NAMALWA (cell line): Measurements from ENCODE around the gene GPBAR1.
A peak's percentile ranks its signal among the peaks of the same experiment; 100 is the strongest.

Source experiments
- DNase-seq: peaks from one replicate; pipeline ENCODE4 v3.0.0-alpha.2; 2015; ENCODE audit warnings: low spot score

The GPBAR1 gene

GRCh38 chr2:218244665-218245064, 16.1 kb upstream of the GPBAR1 start:
- no peak for DNase-seq

DNA sequence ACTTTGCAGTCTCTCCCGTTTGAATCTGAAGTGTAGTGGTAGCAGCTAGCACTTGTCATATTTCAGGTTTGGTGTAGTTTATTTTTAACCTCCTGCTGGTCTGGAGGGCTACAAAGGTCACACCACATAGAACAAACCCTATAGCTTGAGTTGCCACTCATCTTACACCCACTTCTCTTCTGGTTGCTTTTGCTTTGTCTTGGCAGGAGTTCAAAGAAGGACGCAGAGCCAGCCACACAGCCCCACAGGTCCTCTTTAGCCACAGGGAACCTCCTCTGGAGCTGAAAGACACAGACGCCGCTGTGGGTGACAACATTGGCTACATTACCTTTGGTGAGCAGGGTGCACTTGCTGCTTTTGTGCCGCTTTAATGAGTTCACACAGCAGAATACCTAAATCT, 15.6 kb upstream of the GPBAR1 start:
- DNase-seq, result no peak

DNA sequence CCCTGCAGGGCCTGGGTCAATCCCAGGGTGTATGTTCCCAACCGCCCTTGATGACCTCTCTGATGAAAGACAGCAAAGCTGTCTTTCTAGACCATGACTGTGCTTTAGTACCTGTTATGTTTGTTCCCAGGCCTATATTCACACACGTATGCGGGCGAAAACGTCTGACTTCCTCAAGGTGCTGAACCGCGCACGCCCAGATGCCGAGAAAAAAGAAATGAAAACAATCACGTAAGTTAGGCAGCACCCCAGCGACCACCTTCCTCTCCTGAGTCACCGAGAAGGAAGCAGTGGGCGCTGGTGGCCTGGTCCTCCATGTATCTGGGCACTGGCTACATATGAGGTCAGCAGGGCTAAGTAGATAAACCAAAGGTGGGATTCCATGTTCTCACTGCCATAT, 11.1 kb upstream of the GPBAR1 start:
- DNase-seq, result no peak

DNA sequence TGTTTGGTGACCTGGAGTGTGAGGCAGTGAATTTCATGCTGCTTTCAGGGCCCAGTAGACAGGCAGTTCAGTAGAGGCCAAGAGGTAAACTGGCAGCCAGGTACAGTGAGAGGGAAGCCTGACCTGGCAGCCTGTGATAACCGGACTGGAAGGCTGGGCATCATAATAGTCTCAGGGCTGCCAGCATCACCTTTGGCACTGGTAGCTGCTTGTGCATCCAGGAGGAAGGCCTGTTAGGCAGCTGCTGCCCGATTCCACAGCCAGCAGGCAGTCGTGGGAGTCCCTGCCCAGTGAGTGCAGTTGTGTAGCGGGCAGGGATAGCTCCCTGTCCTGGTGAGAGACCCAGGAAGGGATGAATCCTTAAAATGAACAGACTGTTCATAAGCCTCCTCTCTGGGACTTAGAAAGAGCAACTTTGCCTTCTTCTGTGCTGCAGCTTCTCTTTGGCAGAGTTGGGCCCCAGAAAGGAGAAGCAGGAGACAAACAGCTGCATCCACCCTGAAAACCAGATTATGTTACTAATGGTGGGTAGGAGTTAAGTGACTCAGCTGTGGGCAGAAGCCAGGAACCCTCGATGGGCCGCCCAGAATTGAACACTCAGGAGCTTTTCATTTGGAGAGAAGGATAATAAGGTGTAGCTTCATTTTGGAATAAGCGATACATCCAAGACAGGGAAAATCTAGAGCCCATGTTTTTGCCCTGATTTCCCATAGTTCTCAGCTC, 8.1 kb upstream of the GPBAR1 start:
- no peak for DNase-seq

DNA sequence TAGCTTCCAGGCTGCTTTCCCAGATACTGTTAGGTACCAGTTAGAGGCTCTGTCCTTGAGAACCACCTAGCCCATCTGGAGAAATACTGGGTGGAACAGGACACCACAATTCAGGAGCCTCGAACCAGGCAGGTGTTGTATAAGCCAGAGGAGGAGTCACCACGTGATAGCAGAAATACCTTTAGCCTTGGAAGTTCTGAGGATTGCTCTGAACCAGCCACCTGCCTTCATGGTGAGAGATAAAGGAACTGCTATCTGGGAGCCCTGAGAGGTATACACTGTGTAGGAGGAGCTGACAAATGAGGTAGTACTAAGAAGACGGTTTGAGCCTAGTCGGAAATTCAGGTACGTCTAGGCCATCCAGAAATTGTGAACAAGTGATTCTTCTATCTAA, 7.6 kb upstream of the GPBAR1 start:
- no peak for DNase-seq

DNA sequence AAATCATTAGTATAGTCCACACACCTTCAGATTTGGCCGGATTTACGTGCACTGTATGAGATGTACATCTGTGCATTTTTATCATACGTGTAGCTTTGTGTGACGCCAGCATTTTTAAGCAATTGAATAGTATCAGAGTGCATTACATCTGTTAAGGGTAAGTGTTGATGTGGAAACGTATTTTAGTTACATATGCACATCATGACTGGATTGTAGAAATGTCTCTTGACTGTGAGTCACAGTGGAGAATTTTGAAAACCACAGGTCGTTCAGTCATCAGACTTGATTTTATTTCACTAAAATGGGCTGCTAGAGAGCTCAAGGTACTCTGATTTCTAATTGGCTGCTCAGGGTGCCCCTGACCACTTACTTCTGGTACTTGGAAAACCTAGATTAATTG, 5.4 kb upstream of the GPBAR1 start:
- no peak for DNase-seq

- no peak for DNase-seq
Measured at GRCh38 chr2:218256612-218257350, 4.0 kb upstream of the GPBAR1 start.

DNA sequence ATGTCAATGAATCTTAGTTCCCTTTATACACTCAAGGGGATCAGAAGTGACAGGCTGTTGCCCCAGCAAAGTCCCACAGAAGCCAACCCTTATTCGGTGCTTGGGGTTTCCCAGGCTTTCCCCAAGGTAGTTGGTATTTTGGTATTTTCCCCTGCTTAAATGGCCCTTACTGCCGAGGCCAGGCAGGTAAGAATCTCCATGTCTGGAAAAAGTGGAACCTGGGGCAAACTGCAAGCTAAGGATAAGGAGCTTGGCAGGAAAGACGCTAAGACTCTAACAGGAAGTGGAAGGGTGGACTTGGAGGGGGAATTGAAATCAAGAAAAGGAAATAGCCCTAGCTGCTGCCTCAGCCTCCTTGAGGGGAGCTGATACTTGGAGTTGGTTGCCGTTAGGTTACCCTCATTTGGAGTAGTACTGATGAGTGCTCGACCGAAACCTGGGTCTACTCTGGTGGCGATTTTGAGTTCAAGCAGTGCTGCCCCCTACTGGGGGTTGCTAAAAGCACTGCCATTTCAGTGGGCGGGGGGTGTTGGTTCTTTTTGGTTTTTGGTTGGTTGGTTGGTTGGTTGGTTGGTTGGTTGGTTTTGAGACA, 3.3 kb upstream of the GPBAR1 start:
- DNase-seq, result peak; percentile 88

DNA sequence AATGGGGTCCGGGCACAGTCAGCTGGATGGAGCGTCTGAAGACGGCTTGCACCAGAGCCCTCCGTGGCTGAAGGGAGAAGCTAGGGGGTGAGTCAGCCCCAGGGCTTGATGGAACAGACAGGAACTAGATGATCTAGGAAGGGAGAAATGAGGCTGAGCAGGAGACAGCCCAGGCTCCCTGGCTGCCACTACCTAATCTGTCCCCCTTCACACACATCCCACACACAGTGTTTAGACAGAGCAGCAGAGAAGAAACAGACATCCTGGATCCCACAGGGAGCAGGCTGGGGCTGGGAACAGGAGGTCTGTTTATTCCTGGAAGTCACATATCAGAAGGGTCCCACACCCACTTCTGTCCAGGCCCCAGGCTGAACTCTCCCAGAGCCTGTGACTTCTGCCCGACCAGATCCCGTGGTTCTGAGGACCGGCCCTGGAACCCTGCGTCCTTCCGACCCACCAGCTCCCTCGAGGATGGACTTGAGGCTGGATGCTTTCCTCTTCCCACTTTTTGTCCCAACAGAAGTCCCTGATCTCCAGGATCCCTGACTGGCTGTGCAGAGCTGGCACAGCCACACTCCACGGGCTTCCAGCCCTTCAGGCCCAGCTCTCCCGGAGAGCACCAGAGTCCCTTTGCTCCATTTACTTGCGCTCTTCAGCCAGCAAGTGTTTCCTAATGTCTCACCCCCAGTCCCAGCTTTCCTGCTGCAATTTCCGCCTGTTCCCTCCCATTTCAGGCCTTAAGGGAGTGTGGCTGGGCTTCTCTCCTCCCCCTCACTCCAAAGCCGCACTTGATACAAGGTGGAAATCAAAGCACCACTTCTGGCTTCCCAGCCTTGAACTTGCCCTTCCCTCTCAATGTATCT, 1.5 kb upstream of the GPBAR1 start:
- no peak for DNase-seq

DNA sequence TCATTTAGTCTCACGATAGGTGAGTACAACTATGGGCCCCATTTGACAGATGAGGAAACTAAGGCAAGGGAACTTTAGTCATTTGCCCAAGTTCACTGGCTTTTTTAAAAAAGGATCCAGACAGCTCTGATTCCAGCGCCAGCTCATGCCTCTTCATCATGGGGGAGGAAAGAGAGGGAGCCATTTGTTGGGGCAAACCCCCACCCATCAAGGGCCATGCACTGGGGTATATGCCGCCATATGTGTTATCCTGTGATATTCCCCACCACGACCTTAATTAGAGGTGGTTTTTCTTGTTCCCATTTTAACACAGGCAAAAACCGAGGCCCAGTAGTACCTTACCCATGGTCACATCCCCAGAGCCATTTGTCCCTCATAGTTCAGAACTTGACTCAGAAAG, 649 bp upstream of the GPBAR1 start:
- DNase-seq, result no peak

DNA sequence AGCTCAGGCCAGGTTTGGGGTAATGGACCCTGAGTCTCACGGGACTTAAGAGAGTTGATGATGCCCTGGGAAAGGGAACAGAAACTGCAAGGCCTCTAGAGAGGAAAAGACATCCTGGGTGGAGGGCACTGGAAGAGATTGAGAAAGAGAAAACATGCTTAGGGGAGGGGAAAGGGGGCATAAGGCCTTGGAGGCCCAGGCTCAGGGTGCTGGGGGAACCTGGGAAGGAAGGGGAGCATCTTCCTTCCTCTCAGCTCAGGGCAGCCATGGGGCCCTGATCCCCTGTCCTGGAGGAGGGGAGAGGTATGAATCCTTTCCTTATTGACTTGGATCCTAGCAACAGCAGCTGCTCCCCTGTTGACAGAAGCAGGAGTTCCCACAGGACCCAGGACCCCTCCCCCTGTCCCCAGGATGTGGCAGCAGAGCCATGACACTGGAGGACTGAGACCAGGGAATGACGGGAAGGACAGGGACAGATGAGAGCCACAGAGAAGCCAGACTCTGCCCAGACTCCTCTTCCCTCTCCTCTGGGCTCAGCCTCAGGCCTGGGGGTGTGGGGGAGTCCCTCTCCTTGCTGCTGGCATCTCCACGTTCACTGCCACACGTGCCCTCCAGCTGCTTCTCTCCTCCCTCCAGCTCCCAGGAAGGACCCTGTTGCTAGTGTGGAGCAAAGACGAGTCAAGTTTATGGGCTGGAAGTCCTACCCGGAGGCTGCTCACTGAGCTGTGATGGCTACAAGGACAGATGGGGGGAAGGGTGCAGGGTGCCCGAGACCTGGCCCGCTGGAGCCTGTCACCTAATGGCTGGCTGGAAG, 815 bp downstream of the GPBAR1 start:
- peak; percentile 30 for DNase-seq

GRCh38 chr2:218262237-218262600, 1.4 kb downstream of the GPBAR1 start:
- DNase-seq, result no peak

DNA sequence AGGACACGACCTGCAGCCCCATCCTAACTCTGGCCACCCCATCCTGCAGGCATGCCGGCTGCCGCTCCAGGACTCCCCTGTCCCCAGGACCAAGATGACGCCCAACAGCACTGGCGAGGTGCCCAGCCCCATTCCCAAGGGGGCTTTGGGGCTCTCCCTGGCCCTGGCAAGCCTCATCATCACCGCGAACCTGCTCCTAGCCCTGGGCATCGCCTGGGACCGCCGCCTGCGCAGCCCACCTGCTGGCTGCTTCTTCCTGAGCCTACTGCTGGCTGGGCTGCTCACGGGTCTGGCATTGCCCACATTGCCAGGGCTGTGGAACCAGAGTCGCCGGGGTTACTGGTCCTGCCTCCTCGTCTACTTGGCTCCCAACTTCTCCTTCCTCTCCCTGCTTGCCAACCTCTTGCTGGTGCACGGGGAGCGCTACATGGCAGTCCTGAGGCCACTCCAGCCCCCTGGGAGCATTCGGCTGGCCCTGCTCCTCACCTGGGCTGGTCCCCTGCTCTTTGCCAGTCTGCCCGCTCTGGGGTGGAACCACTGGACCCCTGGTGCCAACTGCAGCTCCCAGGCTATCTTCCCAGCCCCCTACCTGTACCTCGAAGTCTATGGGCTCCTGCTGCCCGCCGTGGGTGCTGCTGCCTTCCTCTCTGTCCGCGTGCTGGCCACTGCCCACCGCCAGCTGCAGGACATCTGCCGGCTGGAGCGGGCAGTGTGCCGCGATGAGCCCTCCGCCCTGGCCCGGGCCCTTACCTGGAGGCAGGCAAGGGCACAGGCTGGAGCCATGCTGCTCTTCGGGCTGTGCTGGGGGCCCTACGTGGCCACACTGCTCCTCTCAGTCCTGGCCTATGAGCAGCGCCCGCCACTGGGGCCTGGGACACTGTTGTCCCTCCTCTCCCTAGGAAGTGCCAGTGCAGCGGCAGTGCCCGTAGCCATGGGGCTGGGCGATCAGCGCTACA, 2.1 kb downstream of the GPBAR1 start:
- DNase-seq, result no peak

DNA sequence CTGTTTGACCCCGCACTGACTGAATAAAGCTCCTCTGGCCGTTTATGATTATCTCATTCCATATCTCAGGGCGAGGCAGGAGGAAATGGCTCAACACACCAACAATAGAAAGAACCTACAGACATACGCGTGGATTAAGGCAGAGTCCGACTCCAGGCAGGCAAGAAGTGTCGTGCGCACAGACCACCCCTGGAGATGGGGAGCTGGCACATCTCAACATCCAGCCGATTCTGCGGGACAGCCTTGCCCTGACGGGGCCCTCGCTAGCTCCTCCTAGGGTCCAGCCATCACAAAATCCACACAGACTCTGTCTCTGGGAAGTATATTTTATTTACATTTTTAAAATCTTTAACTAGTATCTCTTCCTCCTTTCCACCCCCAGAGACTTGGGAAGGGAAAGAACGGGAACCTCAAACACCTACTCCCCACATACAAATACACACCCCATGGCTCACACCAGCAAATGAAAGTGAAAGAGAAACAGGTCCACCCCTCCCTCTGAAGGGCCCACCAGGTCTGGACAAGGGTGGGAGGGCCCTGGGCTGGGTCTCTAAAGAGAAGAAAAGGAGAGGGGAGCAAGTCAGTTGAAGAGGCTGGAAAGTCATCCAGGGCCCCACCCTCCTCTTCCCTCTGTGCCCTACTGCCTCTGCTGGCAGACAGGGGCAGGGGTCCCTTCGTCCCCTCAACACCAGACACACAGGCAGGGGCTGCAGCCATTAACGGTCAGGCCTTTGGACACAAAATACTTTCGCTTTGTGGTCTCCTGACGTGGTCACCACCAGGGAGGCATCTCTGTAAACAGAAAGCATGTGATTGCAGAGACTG, 3.2 kb downstream of the GPBAR1 start:
- peak; percentile 38 for DNase-seq

- DNase-seq, result no peak
Measured at GRCh38 chr2:218264773-218265561, 4.2 kb downstream of the GPBAR1 start.

DNA sequence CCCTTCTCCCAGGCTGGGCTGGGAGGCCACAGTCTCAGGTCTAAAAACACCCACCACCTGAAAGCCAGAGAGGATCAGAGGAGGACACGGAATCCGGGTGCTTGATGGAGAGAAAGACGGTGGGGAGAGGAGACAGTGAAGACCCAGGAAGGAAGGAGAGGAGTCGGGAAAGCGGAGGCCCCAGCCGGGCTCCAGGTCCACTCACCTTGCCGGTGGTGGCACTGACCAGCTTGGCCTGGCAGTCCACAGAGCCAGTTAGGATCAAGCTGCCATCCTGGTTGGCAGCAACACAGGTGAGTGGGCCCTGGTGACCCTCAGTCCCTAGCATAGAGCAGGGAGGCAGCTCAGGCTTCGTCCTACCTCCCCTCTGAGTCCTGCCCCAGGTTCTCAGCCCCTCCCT, 4.8 kb downstream of the GPBAR1 start:
- DNase-seq, result no peak

DNA sequence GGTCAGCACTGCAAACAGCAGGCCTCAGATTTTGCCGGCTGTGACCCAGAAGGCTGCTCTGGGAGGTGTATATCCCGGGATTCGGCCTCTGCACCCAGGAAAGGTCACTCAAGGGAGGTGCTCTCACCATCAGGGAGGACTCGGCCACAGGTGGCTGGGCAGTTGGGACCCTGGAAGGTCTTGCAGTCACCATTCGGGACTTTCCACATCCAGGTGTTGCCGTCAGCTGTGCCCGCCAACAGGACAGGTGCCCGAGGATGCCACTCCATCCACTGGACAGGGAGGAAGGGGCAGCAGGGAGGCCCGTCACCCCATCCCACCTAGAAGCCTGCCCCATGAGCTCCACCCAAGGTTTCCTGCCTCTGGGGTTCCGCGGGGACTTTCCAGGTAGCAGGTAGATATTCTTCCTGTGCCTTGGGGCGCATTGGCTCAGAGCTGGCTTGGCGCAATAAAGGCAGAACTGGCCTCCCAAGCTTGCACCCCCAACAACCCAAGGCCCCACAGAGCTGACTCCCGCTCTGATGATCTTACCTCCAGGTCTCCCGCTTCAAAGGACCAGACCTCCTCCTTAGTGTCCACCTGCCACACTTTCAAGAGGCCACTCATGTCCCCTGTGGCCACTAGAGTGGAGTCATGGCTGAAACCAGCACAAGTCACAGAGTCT, 5.6 kb downstream of the GPBAR1 start:
- no peak for DNase-seq

DNA sequence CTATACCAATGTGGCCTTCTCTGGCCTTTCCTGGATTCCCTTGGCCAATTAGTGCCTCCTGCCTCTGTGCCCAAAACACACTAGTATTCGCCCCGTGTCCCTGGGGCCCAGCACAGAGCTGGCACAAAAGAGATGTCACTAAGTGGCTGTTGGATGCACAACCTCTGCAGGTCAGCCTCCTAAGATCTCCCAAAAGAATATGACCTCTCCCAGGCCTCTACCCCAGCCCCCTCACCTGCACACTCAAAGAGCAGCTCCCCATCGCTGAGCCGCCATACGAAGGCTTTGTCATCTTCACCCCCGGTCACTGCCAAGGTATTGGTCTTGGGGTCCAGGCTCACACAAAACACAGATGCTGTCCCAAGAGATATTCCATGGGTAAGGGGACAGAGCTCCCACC, 6.4 kb downstream of the GPBAR1 start:
- no peak for DNase-seq
